ENCODE data around the gene HTRA1.

DNA sequence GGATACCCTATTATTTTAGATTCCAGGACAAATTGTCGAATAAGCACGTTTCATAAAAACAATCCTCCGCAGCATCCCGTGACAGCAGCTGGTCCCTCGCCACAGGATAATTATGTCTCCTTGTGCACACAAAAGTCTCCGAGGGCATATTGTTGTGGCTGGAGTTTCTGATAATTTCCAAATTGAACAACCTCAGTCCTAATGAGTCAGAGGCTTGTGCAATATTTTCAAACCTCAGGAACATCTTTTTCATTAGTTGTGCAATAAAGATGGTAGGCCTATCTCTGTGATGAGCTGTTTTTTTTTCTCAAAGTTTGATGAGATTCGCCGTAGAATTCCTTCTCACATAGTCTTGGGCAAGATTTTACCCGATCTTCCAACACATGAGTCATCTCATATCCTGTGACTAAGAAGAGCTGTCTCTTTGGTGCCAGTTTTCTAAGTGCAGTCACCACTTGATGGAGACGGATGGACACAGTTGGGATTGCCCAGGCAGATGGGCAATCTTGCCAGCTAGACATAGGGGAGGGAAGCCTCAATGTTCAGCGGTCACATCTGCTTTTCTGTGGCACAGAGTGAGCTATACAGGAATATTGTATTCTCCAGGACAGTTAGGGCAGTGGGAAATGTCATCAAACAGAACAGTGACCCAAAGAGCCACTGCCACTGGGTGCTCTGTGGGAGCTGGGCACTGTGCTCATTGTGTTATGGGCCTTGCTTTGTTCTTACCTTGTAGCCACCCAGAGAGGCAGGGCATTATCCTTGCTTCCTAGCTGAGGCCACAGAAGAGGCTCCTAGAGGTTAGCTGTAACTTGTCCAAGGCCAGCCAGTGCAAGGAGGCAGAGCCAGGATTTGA is 7.8 kb downstream of the HTRA1 start:
- TF ChIP-seq, protein P1, sequence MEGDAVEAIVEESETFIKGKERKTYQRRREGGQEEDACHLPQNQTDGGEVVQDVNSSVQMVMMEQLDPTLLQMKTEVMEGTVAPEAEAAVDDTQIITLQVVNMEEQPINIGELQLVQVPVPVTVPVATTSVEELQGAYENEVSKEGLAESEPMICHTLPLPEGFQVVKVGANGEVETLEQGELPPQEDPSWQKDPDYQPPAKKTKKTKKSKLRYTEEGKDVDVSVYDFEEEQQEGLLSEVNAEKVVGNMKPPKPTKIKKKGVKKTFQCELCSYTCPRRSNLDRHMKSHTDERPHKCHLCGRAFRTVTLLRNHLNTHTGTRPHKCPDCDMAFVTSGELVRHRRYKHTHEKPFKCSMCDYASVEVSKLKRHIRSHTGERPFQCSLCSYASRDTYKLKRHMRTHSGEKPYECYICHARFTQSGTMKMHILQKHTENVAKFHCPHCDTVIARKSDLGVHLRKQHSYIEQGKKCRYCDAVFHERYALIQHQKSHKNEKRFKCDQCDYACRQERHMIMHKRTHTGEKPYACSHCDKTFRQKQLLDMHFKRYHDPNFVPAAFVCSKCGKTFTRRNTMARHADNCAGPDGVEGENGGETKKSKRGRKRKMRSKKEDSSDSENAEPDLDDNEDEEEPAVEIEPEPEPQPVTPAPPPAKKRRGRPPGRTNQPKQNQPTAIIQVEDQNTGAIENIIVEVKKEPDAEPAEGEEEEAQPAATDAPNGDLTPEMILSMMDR (conservative IDR thresholded peaks at IDR 0.05 in 1 of 2, IDR thresholded peaks at IDR 0.05 in 1 of 2; ENCODE audit: low read depth in 1 of 2, low read length in 2 of 2): no peak
- TF ChIP-seq EZH2 (IDR thresholded peaks at IDR 0.05; ENCODE audit: low read length, missing control alignments): no peak
